Esophagus squamous epithelium (tissue), 5 donors: ENCODE data around the gene DIABLO. TPM values are rescaled to one million over a fixed set of nuclear protein-coding genes. Genes with fewer than 3 reads are reported as not detected.

Experiments used
- DNase-seq: peaks from one replicate; lab custom pipeline; 2025; lab: John Stamatoyannopoulos, UW
- H3K27ac ChIP-seq, 4 donors: fragments of 200-600 bp; sonication (generic); one replicate each; pipeline ENCODE4 v1.5.1; 2016 to 2019; ENCODE audit warnings: mild to moderate bottlenecking in 1 of 4
- H3K27me3 ChIP-seq, 4 donors: fragments of 200-600 bp; sonication (generic); 1 replicate in 3 of 4; 2 replicates in 1 of 4; pipeline versions ENCODE4 v1.5.1 to v1.6.0; 2017 to 2021; ENCODE audit warnings: antibody characterized with exemption in 1 of 4
- H3K36me3 ChIP-seq, 3 donors: fragments of 200-600 bp; sonication (generic); one replicate each; pipeline ENCODE4 v1.5.1; 2016 to 2019
- H3K4me1 ChIP-seq, 3 donors: fragments of 200-600 bp; sonication (generic); one replicate each; pipeline ENCODE4 v1.5.1; 2017 to 2019
- H3K4me3 ChIP-seq, 4 donors: fragments of 200-600 bp; sonication (generic); 1 replicate in 3 of 4; 2 replicates in 1 of 4; pipeline ENCODE4 v1.5.1; 2016 to 2019; ENCODE audit warnings: mild to moderate bottlenecking in 2 of 4, moderate library complexity in 1 of 4
- H3K9me3 ChIP-seq, 3 donors: fragments of 200-600 bp; sonication (generic); one replicate each; pipeline ENCODE4 v1.5.1; 2016 to 2019
- POLR2A ChIP-seq, 4 donors: fragments of 450-650 bp; IDR thresholded peaks; one replicate each; pipeline ENCODE4 v1.6.1; 2017; ENCODE audit warnings: antibody characterized with exemption in 4 of 4, mild to moderate bottlenecking in 4 of 4, moderate library complexity in 3 of 4
- WGBS, 2 donors: methylation state at CpG; one replicate each; pipeline ENCODE4 v1.1.5; 2018; 5-methylcytosine and 5-hydroxymethylcytosine counted together
- intact Hi-C: fragments of 100-400 bp; cut with DNase I; formaldehyde crosslinking; loops from one replicate; pipeline ENCODE4 v1.15.0; 2022
- total RNA-seq, 4 donors: library from RNA; depleted of rRNA; stranded (reverse); fragments of >200 nt; gene quantifications; one replicate each; pipeline ENCODE4 v1.1.0, GENCODE V29; 2016
- TF ChIP-seq, protein P1 (sequence below), 6 experiments: fragments of 450-650 bp in 4 of 6; fragments of 200-600 bp in 2 of 6; sonication (generic) in 2 of 6; IDR thresholded peaks; one replicate each; pipeline ENCODE4 v1.5.1; 2016 to 2019; ENCODE audit warnings: antibody characterized with exemption in 6 of 6, mild to moderate bottlenecking in 4 of 6, moderate library complexity in 4 of 6
- donor health status: DM: yes; HTN: yes; CAD: no.

Gene DIABLO
- total RNA-seq, 4 donors from 2014 or later: 21.6 to 50.0 (median 41.3) TPM

DNA sequence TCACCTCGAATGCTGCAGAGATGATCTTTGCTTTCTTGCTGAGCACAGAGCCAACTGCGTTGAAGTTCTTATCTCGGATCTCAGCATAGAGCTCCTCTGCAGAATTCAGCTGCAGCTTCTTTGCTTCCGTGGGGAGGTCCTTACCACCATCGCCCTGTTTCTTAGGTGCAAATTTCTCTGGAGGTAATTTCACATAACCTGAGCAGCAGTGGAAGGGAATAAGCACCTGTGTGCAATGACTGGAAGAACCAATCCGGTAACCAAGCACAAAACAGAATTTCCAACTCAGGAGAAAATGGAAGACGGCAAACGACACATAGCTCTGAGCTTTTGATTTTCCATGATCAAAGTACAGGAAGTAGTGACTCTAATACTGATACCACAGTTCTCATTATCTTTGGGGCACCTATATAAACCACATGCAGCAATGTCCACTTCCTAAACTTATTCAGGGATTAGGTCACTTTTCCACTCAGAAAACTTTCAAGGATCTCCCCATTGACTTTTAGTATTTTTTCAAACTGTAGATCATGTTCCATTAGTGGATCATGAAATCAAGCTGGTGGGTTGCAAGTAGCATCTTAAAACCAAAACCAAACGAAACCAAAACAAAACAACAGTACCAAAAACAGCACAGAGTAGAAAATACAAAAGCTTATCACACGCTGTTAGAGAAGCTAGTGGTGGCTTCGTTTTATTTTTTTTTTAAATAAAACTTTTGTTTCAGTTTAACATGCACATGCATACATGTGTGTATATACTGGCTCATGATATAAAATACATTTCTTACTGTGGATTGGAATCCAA lies 18.9 kb upstream of the DIABLO start:
- Histone ChIP-seq H3K4me3 (no peak overlapping the region), H3K4me1 (no peaks in the 10 kb centered on the region), H3K27me3 (no peaks in the 10 kb centered on the region), H3K36me3 (peaks cover 0 to 80% (median 20%) of the 10 kb centered on the region in 3 donors), H3K9me3 (no peaks in the 10 kb centered on the region), H3K27ac (no peak overlapping the region)
- DNase-seq: no peak
- no peak for TF ChIP-seq POLR2A (IDR thresholded peaks at IDR 0.05)
- TF ChIP-seq, protein P1, sequence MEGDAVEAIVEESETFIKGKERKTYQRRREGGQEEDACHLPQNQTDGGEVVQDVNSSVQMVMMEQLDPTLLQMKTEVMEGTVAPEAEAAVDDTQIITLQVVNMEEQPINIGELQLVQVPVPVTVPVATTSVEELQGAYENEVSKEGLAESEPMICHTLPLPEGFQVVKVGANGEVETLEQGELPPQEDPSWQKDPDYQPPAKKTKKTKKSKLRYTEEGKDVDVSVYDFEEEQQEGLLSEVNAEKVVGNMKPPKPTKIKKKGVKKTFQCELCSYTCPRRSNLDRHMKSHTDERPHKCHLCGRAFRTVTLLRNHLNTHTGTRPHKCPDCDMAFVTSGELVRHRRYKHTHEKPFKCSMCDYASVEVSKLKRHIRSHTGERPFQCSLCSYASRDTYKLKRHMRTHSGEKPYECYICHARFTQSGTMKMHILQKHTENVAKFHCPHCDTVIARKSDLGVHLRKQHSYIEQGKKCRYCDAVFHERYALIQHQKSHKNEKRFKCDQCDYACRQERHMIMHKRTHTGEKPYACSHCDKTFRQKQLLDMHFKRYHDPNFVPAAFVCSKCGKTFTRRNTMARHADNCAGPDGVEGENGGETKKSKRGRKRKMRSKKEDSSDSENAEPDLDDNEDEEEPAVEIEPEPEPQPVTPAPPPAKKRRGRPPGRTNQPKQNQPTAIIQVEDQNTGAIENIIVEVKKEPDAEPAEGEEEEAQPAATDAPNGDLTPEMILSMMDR (IDR thresholded peaks at IDR 0.05): no peak
- 70 to 81% methylated on average over 10 to 11 of the region's 11 CpGs for WGBS, 2 donors
- intact Hi-C loops: no loop called here

DNA sequence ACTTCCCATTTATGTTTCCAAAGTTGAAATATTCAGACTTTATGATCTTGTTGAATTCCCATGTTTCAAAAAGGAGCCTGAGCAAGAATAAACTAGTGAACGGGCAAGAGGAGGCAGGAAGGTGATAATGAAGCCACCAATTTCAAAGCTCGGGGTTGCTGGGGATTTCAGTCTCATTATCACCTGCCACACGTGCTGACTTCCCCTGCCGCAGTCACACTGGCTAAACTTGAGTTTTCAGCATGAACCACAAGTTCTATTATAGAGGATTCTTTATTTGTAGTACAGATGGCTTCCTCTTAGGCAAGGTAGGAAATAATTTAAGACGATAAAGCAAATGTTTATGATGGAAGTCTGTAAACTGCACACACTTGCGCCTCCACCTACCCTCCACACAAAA lies 18.1 kb upstream of the DIABLO start:
- no peak overlapping the region for H3K4me3 ChIP-seq
- H3K27me3 ChIP-seq: no peaks in the 10 kb centered on the region
- DNase-seq: no peak
- no peak overlapping the region for H3K27ac ChIP-seq
- no peaks in the 10 kb centered on the region for H3K4me1 ChIP-seq
- TF ChIP-seq, protein P1 (IDR thresholded peaks at IDR 0.05): no peak
- no peak for TF ChIP-seq POLR2A (IDR thresholded peaks at IDR 0.05)
- WGBS, 2 donors: 67 to 76% methylated on average over 6 of the region's 6 CpGs
- H3K36me3 ChIP-seq: peaks cover 0 to 80% (median 14%) of the 10 kb centered on the region in 3 donors
- intact Hi-C loops: no loop called here
- H3K9me3 ChIP-seq: no peaks in the 10 kb centered on the region

DNA sequence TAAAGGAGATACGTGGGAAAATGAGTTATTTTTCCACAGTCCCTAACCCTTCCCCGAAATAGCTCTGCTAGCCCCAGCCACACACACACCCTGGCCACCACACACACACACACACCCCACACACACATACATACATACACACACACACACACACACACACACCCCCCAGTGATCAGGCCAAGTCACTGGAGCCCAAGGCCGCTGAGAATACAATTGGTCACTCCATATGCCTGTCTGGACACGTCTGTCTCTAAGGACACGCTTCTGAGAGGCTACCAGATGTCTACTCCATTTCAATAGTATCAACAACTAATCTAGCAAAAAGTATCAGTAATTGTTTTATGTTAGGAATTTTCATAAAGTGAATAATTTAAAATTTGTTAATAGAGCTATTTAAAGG lies 13.0 kb upstream of the DIABLO start:
- peaks cover 4 to 94% (median 22%) of the 10 kb centered on the region in 3 donors for H3K36me3 ChIP-seq

DNA sequence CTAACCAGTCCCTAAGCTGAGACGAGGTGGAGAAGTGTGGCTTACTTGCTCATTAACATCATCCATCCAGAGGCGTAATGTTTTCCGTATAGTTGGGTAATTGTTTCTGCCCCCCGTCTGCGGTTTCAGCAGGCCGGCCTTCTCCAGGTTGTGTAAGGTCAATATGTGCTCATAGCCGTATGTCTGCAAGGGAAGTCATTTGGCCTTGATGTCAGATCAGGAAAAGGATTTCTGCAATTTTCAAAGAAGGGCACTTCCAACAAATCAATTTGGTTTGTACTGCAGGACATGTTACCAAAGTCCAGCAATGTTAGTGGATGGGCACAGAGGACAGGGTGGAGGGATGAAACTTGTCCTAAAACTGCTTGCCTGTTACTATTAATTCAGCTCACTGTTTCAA lies 9.9 kb upstream of the DIABLO start:
- 87 to 97% methylated on average over 4 to 7 of the region's 7 CpGs for WGBS, 2 donors

More for the DNA sequence above, 13.0 kb upstream of the DIABLO start:
- Histone ChIP-seq H3K27me3 (no peaks in the 10 kb centered on the region), H3K9me3 (no peaks in the 10 kb centered on the region), H3K27ac (no peak overlapping the region), H3K4me1 (no peaks in the 10 kb centered on the region), H3K4me3 (no peak overlapping the region)
- intact Hi-C loops: no loop called here
- DNase-seq: no peak
- 85 to 87% methylated on average over 5 of the region's 5 CpGs for WGBS, 2 donors
- TF ChIP-seq POLR2A (IDR thresholded peaks at IDR 0.05): no peak
- TF ChIP-seq, protein P1 (IDR thresholded peaks at IDR 0.05): no peak

DNA sequence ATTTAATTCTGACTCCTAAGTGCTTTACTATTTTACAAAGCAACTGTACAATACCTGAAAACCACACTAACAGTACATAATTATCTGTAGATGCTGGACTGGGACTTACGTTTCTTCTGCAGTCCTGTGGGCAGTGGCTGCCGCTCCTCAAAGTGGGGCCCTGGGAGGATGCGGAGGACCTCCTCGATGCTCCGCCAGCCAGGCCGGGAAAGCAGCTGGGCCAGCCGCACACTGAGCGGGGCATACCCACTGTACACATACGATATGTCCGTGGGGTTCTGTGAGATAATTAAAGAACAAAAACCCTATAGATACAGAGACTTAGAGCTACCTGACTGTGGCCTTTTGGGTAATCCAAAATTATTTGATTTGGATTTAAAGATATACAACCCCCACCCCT lies 6.8 kb upstream of the DIABLO start:
- intact Hi-C loops: no loop called here
- H3K4me3 ChIP-seq: no peak overlapping the region
- no peak for TF ChIP-seq POLR2A (IDR thresholded peaks at IDR 0.05)
- TF ChIP-seq, protein P1 (IDR thresholded peaks at IDR 0.05): no peak
- no peak for DNase-seq
- H3K36me3 ChIP-seq: peaks cover 7 to 96% (median 23%) of the 10 kb centered on the region in 3 donors
- H3K4me1 ChIP-seq: no peaks in the 10 kb centered on the region
- no peak overlapping the region for H3K27ac ChIP-seq
- WGBS, 2 donors: 81 to 100% methylated on average over 1 to 4 of the region's 10 CpGs
- no peaks in the 10 kb centered on the region for H3K27me3 ChIP-seq
- no peaks in the 10 kb centered on the region for H3K9me3 ChIP-seq

More for the DNA sequence above, 9.9 kb upstream of the DIABLO start:
- no peaks in the 10 kb centered on the region for H3K4me1 ChIP-seq
- H3K4me3 ChIP-seq: no peak overlapping the region
- H3K9me3 ChIP-seq: no peaks in the 10 kb centered on the region
- no peaks in the 10 kb centered on the region for H3K27me3 ChIP-seq
- TF ChIP-seq POLR2A (IDR thresholded peaks at IDR 0.05): no peak
- TF ChIP-seq, protein P1 (IDR thresholded peaks at IDR 0.05): no peak
- intact Hi-C loops: no loop called here
- DNase-seq: no peak
- H3K36me3 ChIP-seq: peaks cover 7 to 96% (median 21%) of the 10 kb centered on the region in 3 donors
- H3K27ac ChIP-seq: no peak overlapping the region
